H1 (cell line): ENCODE results near the gene GRP. TPM values are rescaled to one million over a fixed set of nuclear protein-coding genes. Genes with fewer than 3 reads are reported as not detected.

Source experiments
- CTCF ChIA-PET: fragments of 300-600 bp; sonication (Branson Sonifier 250); formaldehyde crosslinking; loops from one replicate; lab custom pipeline; 2021; ENCODE audit not compliant: partially characterized antibody; lab: Charles Lee
- POLR2A ChIA-PET: fragments of 300-600 bp; sonication (Branson Sonifier 250); formaldehyde crosslinking; loops from one replicate; lab custom pipeline; 2021; ENCODE audit warnings: inconsistent platforms; ENCODE audit not compliant: partially characterized antibody; lab: Charles Lee
- DNase-seq, 2 experiments: peaks; one replicate each; pipeline versions ENCODE4 v3.0.0 to v3.0.0-alpha.2; 2010 to 2022; ENCODE audit warnings: low spot score in 2 of 2, low read depth in 1 of 2, mixed read lengths in 1 of 2
- FAIRE-seq: peaks from 2 replicates; lab custom pipeline; 2011; peaks lifted over from hg19 to GRCh38; lab: Jason Lieb, UNC
- H2AFZ ChIP-seq: 2 replicates; pipeline ENCODE4 v1.8.1; 2012; ENCODE audit warnings: low read length, inconsistent platforms
- H2AK5ac ChIP-seq: 2 replicates; pipeline ENCODE4 v1.6.1; 2013; ENCODE audit warnings: low read depth, low read length
- H2BK120ac ChIP-seq: replicated peaks from 2 replicates; pipeline ENCODE3; 2013; ENCODE audit warnings: low read depth, low read length, inconsistent platforms
- H2BK12ac ChIP-seq: 2 replicates; pipeline ENCODE4 v1.6.1; 2013; ENCODE audit warnings: low read depth, low read length
- H2BK15ac ChIP-seq: 2 replicates; pipeline ENCODE4 v1.6.1; 2013; ENCODE audit warnings: low read length
- H2BK20ac ChIP-seq: 2 replicates; pipeline ENCODE4 v1.6.1; 2013; ENCODE audit warnings: low read length
- H2BK5ac ChIP-seq: 2 replicates; pipeline ENCODE4 v1.6.1; 2013; ENCODE audit warnings: low read depth, low read length
- H3K14ac ChIP-seq: 2 replicates; pipeline ENCODE4 v1.6.1; 2013; ENCODE audit warnings: inconsistent platforms; ENCODE audit not compliant: insufficient read length
- H3K18ac ChIP-seq: 2 replicates; pipeline ENCODE4 v1.6.1; 2013; ENCODE audit warnings: low read length; ENCODE audit errors: extremely low read depth
- H3K23ac ChIP-seq: 2 replicates; pipeline ENCODE4 v1.6.1; 2013; ENCODE audit warnings: inconsistent platforms; ENCODE audit not compliant: insufficient read length
- H3K23me2 ChIP-seq: 2 replicates; pipeline ENCODE4 v1.6.1; 2013; ENCODE audit warnings: low read depth, low read length
- H3K27ac ChIP-seq: 2 replicates; pipeline ENCODE4 v1.6.1; 2011; ENCODE audit warnings: low read depth, low read length, inconsistent platforms
- H3K27me3 ChIP-seq, 4 experiments: replicated peaks in 1 of 4; 1 replicate in 1 of 4; 2 replicates in 3 of 4; pipeline versions ENCODE4 v1.6.1 to v1.8.1; 2011 to 2013; ENCODE audit warnings: low read length in 3 of 4, mild to moderate bottlenecking in 3 of 4, inconsistent platforms in 2 of 4, mixed read lengths in 2 of 4, moderate library complexity in 1 of 4; ENCODE audit not compliant: control insufficient read depth in 3 of 4, insufficient read depth in 3 of 4; ENCODE audit errors: extremely low read depth in 1 of 4
- H3K36me3 ChIP-seq, 4 experiments: 2 replicates each; pipeline versions ENCODE4 v1.6.1 to v1.8.1; 2011 to 2013; ENCODE audit warnings: mild to moderate bottlenecking in 4 of 4, low read length in 3 of 4, moderate library complexity in 2 of 4, control low read depth in 1 of 4, inconsistent platforms in 1 of 4; ENCODE audit not compliant: insufficient read depth in 4 of 4, control insufficient read depth in 2 of 4
- H3K4ac ChIP-seq: replicated peaks from 2 replicates; pipeline ENCODE3; 2013; ENCODE audit warnings: low read length, low read depth, mixed read lengths, inconsistent platforms; ENCODE audit not compliant: insufficient read length
- H3K4me1 ChIP-seq, 4 experiments: replicated peaks in 1 of 4; 1 replicate in 1 of 4; 2 replicates in 3 of 4; pipeline versions ENCODE4 v1.6.1 to v1.8.1; 2011 to 2013; ENCODE audit warnings: low read length in 3 of 4, inconsistent platforms in 2 of 4, mixed read lengths in 1 of 4; ENCODE audit not compliant: insufficient read depth in 4 of 4, control insufficient read depth in 3 of 4
- H3K4me2 ChIP-seq, 2 experiments: 2 replicates each; pipeline versions ENCODE4 v1.6.1 to v1.8.1; 2011 to 2013; ENCODE audit warnings: low read depth in 2 of 2, low read length in 2 of 2, control low read depth in 1 of 2, inconsistent platforms in 1 of 2, mild to moderate bottlenecking in 1 of 2; ENCODE audit not compliant: insufficient read depth in 1 of 2
- H3K4me3 ChIP-seq, 4 experiments: fragments of 200-600, 300-600 bp in 1 of 4; sonication (generic), shearing (Covaris generic), sonication (Bioruptor Twin) in 1 of 4; 2 replicates each; pipeline versions ENCODE4 v1.5.1 to v1.8.1; 2011 to 2016; ENCODE audit warnings: low read length in 4 of 4, low read depth in 3 of 4, control low read depth in 2 of 4, inconsistent platforms in 2 of 4, mild to moderate bottlenecking in 2 of 4, mixed read lengths in 1 of 4, moderate library complexity in 1 of 4; ENCODE audit not compliant: insufficient read depth in 2 of 4; ENCODE audit errors: extremely low read depth in 1 of 4
- H3K56ac ChIP-seq: replicated peaks from 2 replicates; pipeline ENCODE3; 2013; ENCODE audit warnings: low read depth, mild to moderate bottlenecking, mixed read lengths, low read length, inconsistent platforms; ENCODE audit not compliant: insufficient read length
- H3K79me1 ChIP-seq: 2 replicates; pipeline ENCODE4 v1.6.1; 2013; ENCODE audit warnings: low read depth, low read length, control low read depth
- H3K79me2 ChIP-seq, 2 experiments: 2 replicates each; pipeline versions ENCODE4 v1.6.1 to v1.8.1; 2012 to 2013; ENCODE audit warnings: low read length in 2 of 2, mild to moderate bottlenecking in 2 of 2, inconsistent platforms in 1 of 2; ENCODE audit not compliant: insufficient read depth in 2 of 2, control insufficient read depth in 1 of 2
- H3K9ac ChIP-seq, 4 experiments: replicated peaks in 1 of 4; 1 replicate in 1 of 4; 2 replicates in 3 of 4; pipeline versions ENCODE4 v1.6.1 to v1.8.1; 2011 to 2013; ENCODE audit warnings: low read depth in 3 of 4, low read length in 3 of 4, control low read depth in 2 of 4, mild to moderate bottlenecking in 2 of 4, moderate library complexity in 2 of 4, inconsistent platforms in 1 of 4; ENCODE audit errors: extremely low read depth in 1 of 4
- H3K9me3 ChIP-seq, 2 experiments: 2 replicates each; pipeline versions ENCODE4 v1.6.1 to v1.8.1; 2012 to 2013; ENCODE audit warnings: mild to moderate bottlenecking in 2 of 2, moderate library complexity in 2 of 2, control low read depth in 1 of 2, inconsistent platforms in 1 of 2, low read depth in 1 of 2, low read length in 1 of 2, mixed read lengths in 1 of 2; ENCODE audit not compliant: insufficient read depth in 2 of 2
- H4K20me1 ChIP-seq, 2 experiments: replicated peaks in 1 of 2; 2 replicates each; pipeline versions ENCODE3 to v1.8.1; 2011 to 2013; ENCODE audit warnings: inconsistent platforms in 2 of 2, low read length in 2 of 2, mild to moderate bottlenecking in 1 of 2; ENCODE audit not compliant: insufficient read depth in 2 of 2, control insufficient read depth in 1 of 2
- H4K5ac ChIP-seq: 2 replicates; pipeline ENCODE4 v1.6.1; 2013; ENCODE audit warnings: low read length, low read depth, mixed read lengths, inconsistent platforms; ENCODE audit not compliant: insufficient read length
- H4K8ac ChIP-seq: 2 replicates; pipeline ENCODE4 v1.8.0; 2013; ENCODE audit warnings: mild to moderate bottlenecking, moderate library complexity, low read length, inconsistent platforms; ENCODE audit not compliant: insufficient read depth; ENCODE audit errors: extremely low read depth
- H4K91ac ChIP-seq: replicated peaks from 2 replicates; pipeline ENCODE3; 2013; ENCODE audit warnings: low read length, mixed read lengths, inconsistent platforms; ENCODE audit not compliant: insufficient read length
- ASH2L ChIP-seq: fragments of 200-600, 300-600 bp; sonication (generic); IDR thresholded peaks from one replicate; pipeline ENCODE4 v1.7.1; 2017; ENCODE audit warnings: low read length
- CBX5 ChIP-seq: fragments of 300-800, 300-1000 bp; sonication (generic); IDR thresholded peaks from 2 replicates; pipeline ENCODE4 v1.7.1; 2016; ENCODE audit warnings: antibody characterized with exemption, low read length, low read depth
- CREB1 ChIP-seq: IDR thresholded peaks from 2 replicates; pipeline ENCODE4 v1.6.1; 2012; ENCODE audit warnings: inconsistent platforms
- CTBP2 ChIP-seq: IDR thresholded peaks from 2 replicates; pipeline ENCODE4 v1.7.0; 2011; ENCODE audit warnings: borderline replicate concordance, mild to moderate bottlenecking, moderate library complexity, mixed read lengths, low read length; ENCODE audit not compliant: insufficient read depth, insufficient read length
- EZH2 ChIP-seq: fragments of 200-600 bp; sonication (generic); IDR thresholded peaks from 2 replicates; pipeline ENCODE4 v1.7.1; 2012; ENCODE audit warnings: low read depth, mild to moderate bottlenecking, moderate library complexity, low read length, inconsistent platforms; ENCODE audit not compliant: severe bottlenecking
- FOSL1 ChIP-seq: IDR thresholded peaks from 2 replicates; pipeline ENCODE4 v1.6.1; 2011; ENCODE audit warnings: mild to moderate bottlenecking, low read depth, low read length, moderate library complexity; ENCODE audit not compliant: insufficient read depth
- JUN ChIP-seq: IDR thresholded peaks from 2 replicates; pipeline ENCODE4 v1.6.1; 2011; ENCODE audit warnings: low read depth, mild to moderate bottlenecking, improper control_type of control experiment, low read length
- KDM4A ChIP-seq: IDR thresholded peaks from one replicate; pipeline ENCODE4 v1.7.1; 2012; ENCODE audit warnings: low read depth, mild to moderate bottlenecking, moderate library complexity, low read length, inconsistent platforms; ENCODE audit not compliant: severe bottlenecking
- RNF2 ChIP-seq: fragments of 200-900, 300-1000 bp; sonication (generic); IDR thresholded peaks from 2 replicates; pipeline ENCODE4 v1.7.1; 2016; ENCODE audit warnings: borderline replicate concordance, low read depth, mild to moderate bottlenecking, antibody characterized with exemption, low read length; ENCODE audit not compliant: poor library complexity, severe bottlenecking; ENCODE audit errors: missing control alignments
- SUZ12 ChIP-seq: fragments of 200-600 bp; sonication (generic); IDR thresholded peaks from 2 replicates; pipeline ENCODE4 v1.6.1; 2012; ENCODE audit warnings: mild to moderate bottlenecking, inconsistent platforms, low read length, moderate library complexity, mixed read lengths
- WGBS, 2 experiments: shearing (Covaris generic) in 1 of 2; methylation state at CpG; one replicate each; pipeline versions ENCODE4 v1.1.6 to v1.1.7; 2013 to 2015; ENCODE audit warnings: low lambda C conversion rate in 2 of 2, mixed read lengths in 2 of 2, inconsistent platforms in 1 of 2, low coverage in 1 of 2, missing lambda C conversion rate in 1 of 2; ENCODE audit not compliant: insufficient replicate concordance in 2 of 2, insufficient coverage in 1 of 2, insufficient read length in 1 of 2; ENCODE audit errors: extremely low coverage in 1 of 2, missing lambda C conversion rate in 1 of 2; 5-methylcytosine and 5-hydroxymethylcytosine counted together
- polyA plus RNA-seq, 7 experiments: library from polyadenylated mRNA; depleted of rRNA in 3 of 7; stranded (reverse) in 5 of 7; unstranded in 2 of 7; fragments of >200 nt in 5 of 7; fragments of 200-250 nt in 2 of 7; gene quantifications; 1 replicate in 5 of 7; 2 replicates in 1 of 7; 4 replicates in 1 of 7; pipeline versions ENCODE4 v1.2.1 to v1.2.3, GENCODE V29; 2011 to 2013; ENCODE audit warnings: missing spikeins in 2 of 7, mixed read lengths in 2 of 7
- total RNA-seq: library from RNA; stranded (reverse); fragmentation: NEBNext Ultra II Directional; extraction: Animal tissue kit (Norgen Biotek cat#: 25700); gene quantifications from 2 replicates; pipeline ENCODE4 v1.2.1, GENCODE V29; 2021

The GRP gene
- total and polyA plus RNA-seq, 2 of the 8 experiments (the other 6 are each of a cell fraction or from before 2014, with no cell fraction given) = not detected

DNA sequence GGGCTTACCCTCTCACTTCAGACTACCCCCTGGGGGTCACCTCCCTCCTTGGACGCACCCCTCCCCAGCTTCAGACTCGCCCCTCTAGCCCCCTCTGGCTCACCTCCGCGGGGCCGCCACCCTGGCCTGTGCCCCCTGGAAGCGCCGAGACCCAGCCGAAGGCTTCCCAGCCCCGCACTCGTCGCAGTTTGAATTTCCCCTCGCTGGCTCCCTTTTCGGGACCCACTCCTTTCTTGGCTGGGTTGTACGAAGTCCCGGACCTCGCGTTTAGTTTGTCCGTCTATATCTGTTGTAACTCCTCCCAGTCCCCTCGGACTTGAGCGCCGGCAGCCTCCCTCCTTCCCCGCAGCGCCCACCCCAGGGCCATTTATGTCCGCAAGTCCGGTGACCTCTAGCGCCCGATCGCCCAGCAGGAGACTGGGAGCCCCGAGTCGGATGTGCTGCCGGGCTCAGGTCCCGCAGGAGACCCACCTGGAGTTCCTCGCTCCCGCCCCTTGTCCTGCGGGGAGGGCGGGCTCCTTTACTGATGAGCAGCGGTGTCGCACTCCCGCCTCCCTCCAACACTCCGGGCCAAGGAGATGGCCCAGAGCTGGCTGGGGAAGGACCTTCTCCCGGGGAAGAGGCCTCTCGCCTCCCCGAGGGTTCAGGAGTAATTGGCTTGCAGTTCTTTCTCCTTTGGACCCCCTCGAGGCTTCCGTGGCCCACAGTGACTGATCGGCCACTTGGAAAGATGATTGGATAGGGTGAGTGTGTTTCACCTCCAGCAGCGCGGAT is 54.0 kb downstream of the GRP start:
- CTCF ChIA-PET = interaction anchor here (0.6 to 15.5 kb wide), 20 partner anchors 10 to 129 kb away, joined by 3 to 129 read pairs (median 4); partner anchors contain the start of gene GRP
- Histone ChIP-seq H3K18ac (no peak overlapping the region; the same call in none of the 2 replicates), H3K4ac (no peak overlapping the region), H3K56ac (no peak overlapping the region), H3K4me1 (peaks cover 6 to 21% (median 14%) of the 10 kb centered on the region in 4 experiments; a peak in 6 of 7 replicates), H4K8ac (no peak overlapping the region), H3K36me3 (no peaks in the 10 kb centered on the region; a peak in 2 of 8 replicates), H4K20me1 (peaks cover 12% of the 10 kb centered on the region in 2 experiments), H2BK20ac (no peak overlapping the region; the same call in 1 of the 2 replicates), H3K23me2 (peaks cover 15% of the 10 kb centered on the region; the same call in 1 of the 2 replicates), H2BK5ac (no peak overlapping the region), H3K9me3 (no peaks in the 10 kb centered on the region), H2BK15ac (0 out of 2 replicates have a peak overlapping the region, but pooled peaks have one; percentile 29), H3K79me1 (no peaks in the 10 kb centered on the region), H3K27me3 (peaks cover 59 to 94% (median 78%) of the 10 kb centered on the region in 4 experiments), H3K27ac (no peak overlapping the region), H2BK12ac (peak overlapping the region; percentile 9; the same call in 1 of the 2 replicates), H2BK120ac (no peak overlapping the region), H4K5ac (no peak overlapping the region), H3K4me3 (peak overlapping the region; percentile 45 to 75 (median 71)), H3K4me2 (peak overlapping the region; percentile 89 to 91), H3K79me2 (no peaks in the 10 kb centered on the region), H2AK5ac (no peak overlapping the region), H4K91ac (no peak overlapping the region), H3K9ac (no peak overlapping the region; a peak in 1 of 7 replicates), H3K14ac (no peak overlapping the region), H2AFZ (no peak overlapping the region), H3K23ac (no peak overlapping the region)
- 1% methylated on average over 42 of the region's 48 CpGs; no CpG with 5 or more reads in 1 of the 2 experiments for WGBS, 2 experiments
- TF ChIP-seq ASH2L (peak; percentile 22), SUZ12 (peak; percentile 77), EZH2 (peak; percentile 70), CTBP2 (peak; percentile 44), JUN (no peak), RNF2 (peak; percentile 56), CBX5 (no peak), KDM4A (peak; percentile 40), FOSL1 (no peak), CREB1 (no peak)
- POLR2A ChIA-PET = interaction anchor here (1.0 to 2.2 kb wide), 2 partner anchors 10 to 29 kb away, joined by 3 to 10 read pairs; no protein-coding TSS in a partner anchor
- DNase-seq (peak in 1 of 2 experiments; percentile 77), FAIRE-seq (no peak)
